H1 (cell line): ENCODE results near the gene CFAP74. TPM values are rescaled to one million over a fixed set of nuclear protein-coding genes. Genes with fewer than 3 reads are reported as not detected.

Source experiments
- CTCF ChIA-PET: fragments of 300-600 bp; sonication (Branson Sonifier 250); formaldehyde crosslinking; loops from one replicate; lab custom pipeline; 2021; ENCODE audit not compliant: partially characterized antibody; lab: Charles Lee
- POLR2A ChIA-PET: fragments of 300-600 bp; sonication (Branson Sonifier 250); formaldehyde crosslinking; loops from one replicate; lab custom pipeline; 2021; ENCODE audit warnings: inconsistent platforms; ENCODE audit not compliant: partially characterized antibody; lab: Charles Lee
- DNase-seq, 2 experiments: peaks; one replicate each; pipeline versions ENCODE4 v3.0.0 to v3.0.0-alpha.2; 2010 to 2022; ENCODE audit warnings: low spot score in 2 of 2, low read depth in 1 of 2, mixed read lengths in 1 of 2
- FAIRE-seq: peaks from 2 replicates; lab custom pipeline; 2011; peaks lifted over from hg19 to GRCh38; lab: Jason Lieb, UNC
- H2AFZ ChIP-seq: 2 replicates; pipeline ENCODE4 v1.8.1; 2012; ENCODE audit warnings: low read length, inconsistent platforms
- H2AK5ac ChIP-seq: 2 replicates; pipeline ENCODE4 v1.6.1; 2013; ENCODE audit warnings: low read depth, low read length
- H2BK120ac ChIP-seq: replicated peaks from 2 replicates; pipeline ENCODE3; 2013; ENCODE audit warnings: low read depth, low read length, inconsistent platforms
- H2BK12ac ChIP-seq: 2 replicates; pipeline ENCODE4 v1.6.1; 2013; ENCODE audit warnings: low read depth, low read length
- H2BK15ac ChIP-seq: 2 replicates; pipeline ENCODE4 v1.6.1; 2013; ENCODE audit warnings: low read length
- H2BK20ac ChIP-seq: 2 replicates; pipeline ENCODE4 v1.6.1; 2013; ENCODE audit warnings: low read length
- H2BK5ac ChIP-seq: 2 replicates; pipeline ENCODE4 v1.6.1; 2013; ENCODE audit warnings: low read depth, low read length
- H3K14ac ChIP-seq: 2 replicates; pipeline ENCODE4 v1.6.1; 2013; ENCODE audit warnings: inconsistent platforms; ENCODE audit not compliant: insufficient read length
- H3K18ac ChIP-seq: 2 replicates; pipeline ENCODE4 v1.6.1; 2013; ENCODE audit warnings: low read length; ENCODE audit errors: extremely low read depth
- H3K23ac ChIP-seq: 2 replicates; pipeline ENCODE4 v1.6.1; 2013; ENCODE audit warnings: inconsistent platforms; ENCODE audit not compliant: insufficient read length
- H3K23me2 ChIP-seq: 2 replicates; pipeline ENCODE4 v1.6.1; 2013; ENCODE audit warnings: low read depth, low read length
- H3K27ac ChIP-seq: 2 replicates; pipeline ENCODE4 v1.6.1; 2011; ENCODE audit warnings: low read depth, low read length, inconsistent platforms
- H3K27me3 ChIP-seq, 4 experiments: replicated peaks in 1 of 4; 1 replicate in 1 of 4; 2 replicates in 3 of 4; pipeline versions ENCODE4 v1.6.1 to v1.8.1; 2011 to 2013; ENCODE audit warnings: low read length in 3 of 4, mild to moderate bottlenecking in 3 of 4, inconsistent platforms in 2 of 4, mixed read lengths in 2 of 4, moderate library complexity in 1 of 4; ENCODE audit not compliant: control insufficient read depth in 3 of 4, insufficient read depth in 3 of 4; ENCODE audit errors: extremely low read depth in 1 of 4
- H3K36me3 ChIP-seq, 4 experiments: 2 replicates each; pipeline versions ENCODE4 v1.6.1 to v1.8.1; 2011 to 2013; ENCODE audit warnings: mild to moderate bottlenecking in 4 of 4, low read length in 3 of 4, moderate library complexity in 2 of 4, control low read depth in 1 of 4, inconsistent platforms in 1 of 4; ENCODE audit not compliant: insufficient read depth in 4 of 4, control insufficient read depth in 2 of 4
- H3K4ac ChIP-seq: replicated peaks from 2 replicates; pipeline ENCODE3; 2013; ENCODE audit warnings: low read length, low read depth, mixed read lengths, inconsistent platforms; ENCODE audit not compliant: insufficient read length
- H3K4me1 ChIP-seq, 4 experiments: replicated peaks in 1 of 4; 1 replicate in 1 of 4; 2 replicates in 3 of 4; pipeline versions ENCODE4 v1.6.1 to v1.8.1; 2011 to 2013; ENCODE audit warnings: low read length in 3 of 4, inconsistent platforms in 2 of 4, mixed read lengths in 1 of 4; ENCODE audit not compliant: insufficient read depth in 4 of 4, control insufficient read depth in 3 of 4
- H3K4me2 ChIP-seq, 2 experiments: 2 replicates each; pipeline versions ENCODE4 v1.6.1 to v1.8.1; 2011 to 2013; ENCODE audit warnings: low read depth in 2 of 2, low read length in 2 of 2, control low read depth in 1 of 2, inconsistent platforms in 1 of 2, mild to moderate bottlenecking in 1 of 2; ENCODE audit not compliant: insufficient read depth in 1 of 2
- H3K4me3 ChIP-seq, 4 experiments: fragments of 200-600, 300-600 bp in 1 of 4; sonication (generic), shearing (Covaris generic), sonication (Bioruptor Twin) in 1 of 4; 2 replicates each; pipeline versions ENCODE4 v1.5.1 to v1.8.1; 2011 to 2016; ENCODE audit warnings: low read length in 4 of 4, low read depth in 3 of 4, control low read depth in 2 of 4, inconsistent platforms in 2 of 4, mild to moderate bottlenecking in 2 of 4, mixed read lengths in 1 of 4, moderate library complexity in 1 of 4; ENCODE audit not compliant: insufficient read depth in 2 of 4; ENCODE audit errors: extremely low read depth in 1 of 4
- H3K56ac ChIP-seq: replicated peaks from 2 replicates; pipeline ENCODE3; 2013; ENCODE audit warnings: low read depth, mild to moderate bottlenecking, mixed read lengths, low read length, inconsistent platforms; ENCODE audit not compliant: insufficient read length
- H3K79me1 ChIP-seq: 2 replicates; pipeline ENCODE4 v1.6.1; 2013; ENCODE audit warnings: low read depth, low read length, control low read depth
- H3K79me2 ChIP-seq, 2 experiments: 2 replicates each; pipeline versions ENCODE4 v1.6.1 to v1.8.1; 2012 to 2013; ENCODE audit warnings: low read length in 2 of 2, mild to moderate bottlenecking in 2 of 2, inconsistent platforms in 1 of 2; ENCODE audit not compliant: insufficient read depth in 2 of 2, control insufficient read depth in 1 of 2
- H3K9ac ChIP-seq, 4 experiments: replicated peaks in 1 of 4; 1 replicate in 1 of 4; 2 replicates in 3 of 4; pipeline versions ENCODE4 v1.6.1 to v1.8.1; 2011 to 2013; ENCODE audit warnings: low read depth in 3 of 4, low read length in 3 of 4, control low read depth in 2 of 4, mild to moderate bottlenecking in 2 of 4, moderate library complexity in 2 of 4, inconsistent platforms in 1 of 4; ENCODE audit errors: extremely low read depth in 1 of 4
- H3K9me3 ChIP-seq, 2 experiments: 2 replicates each; pipeline versions ENCODE4 v1.6.1 to v1.8.1; 2012 to 2013; ENCODE audit warnings: mild to moderate bottlenecking in 2 of 2, moderate library complexity in 2 of 2, control low read depth in 1 of 2, inconsistent platforms in 1 of 2, low read depth in 1 of 2, low read length in 1 of 2, mixed read lengths in 1 of 2; ENCODE audit not compliant: insufficient read depth in 2 of 2
- H4K20me1 ChIP-seq, 2 experiments: replicated peaks in 1 of 2; 2 replicates each; pipeline versions ENCODE3 to v1.8.1; 2011 to 2013; ENCODE audit warnings: inconsistent platforms in 2 of 2, low read length in 2 of 2, mild to moderate bottlenecking in 1 of 2; ENCODE audit not compliant: insufficient read depth in 2 of 2, control insufficient read depth in 1 of 2
- H4K5ac ChIP-seq: 2 replicates; pipeline ENCODE4 v1.6.1; 2013; ENCODE audit warnings: low read length, low read depth, mixed read lengths, inconsistent platforms; ENCODE audit not compliant: insufficient read length
- H4K8ac ChIP-seq: 2 replicates; pipeline ENCODE4 v1.8.0; 2013; ENCODE audit warnings: mild to moderate bottlenecking, moderate library complexity, low read length, inconsistent platforms; ENCODE audit not compliant: insufficient read depth; ENCODE audit errors: extremely low read depth
- H4K91ac ChIP-seq: replicated peaks from 2 replicates; pipeline ENCODE3; 2013; ENCODE audit warnings: low read length, mixed read lengths, inconsistent platforms; ENCODE audit not compliant: insufficient read length
- CBX8 ChIP-seq: fragments of 300-800, 300-1000 bp; sonication (generic); IDR thresholded peaks from 2 replicates; pipeline ENCODE4 v1.7.1; 2016; ENCODE audit warnings: low read depth, low read length, borderline replicate concordance
- EP300 ChIP-seq, 2 experiments: IDR thresholded peaks; 1 replicate in 1 of 2; 2 replicates in 1 of 2; pipeline ENCODE4 v1.6.1; 2011 to 2012; ENCODE audit warnings: low read depth in 2 of 2, low read length in 2 of 2, mild to moderate bottlenecking in 2 of 2, borderline replicate concordance in 1 of 2, inconsistent platforms in 1 of 2, moderate library complexity in 1 of 2
- GTF2F1 ChIP-seq: IDR thresholded peaks from 2 replicates; pipeline ENCODE4 v1.6.1; 2012; ENCODE audit warnings: low read depth, low read length, improper control_type of control experiment, borderline replicate concordance
- JUN ChIP-seq: IDR thresholded peaks from 2 replicates; pipeline ENCODE4 v1.6.1; 2011; ENCODE audit warnings: low read depth, mild to moderate bottlenecking, improper control_type of control experiment, low read length
- JUND ChIP-seq: IDR thresholded peaks from 2 replicates; pipeline ENCODE4 v1.6.1; 2011; ENCODE audit warnings: mild to moderate bottlenecking, improper control_type of control experiment, low read length
- RNF2 ChIP-seq: fragments of 200-900, 300-1000 bp; sonication (generic); IDR thresholded peaks from 2 replicates; pipeline ENCODE4 v1.7.1; 2016; ENCODE audit warnings: borderline replicate concordance, low read depth, mild to moderate bottlenecking, antibody characterized with exemption, low read length; ENCODE audit not compliant: poor library complexity, severe bottlenecking; ENCODE audit errors: missing control alignments
- SP2 ChIP-seq: IDR thresholded peaks from 2 replicates; pipeline ENCODE4 v1.6.1; 2012; ENCODE audit warnings: mild to moderate bottlenecking, low read length, inconsistent platforms
- TCF12 ChIP-seq: IDR thresholded peaks from 2 replicates; pipeline ENCODE4 v1.6.1; 2011; ENCODE audit warnings: low read depth, mild to moderate bottlenecking, low read length
- ZNF274 ChIP-seq: IDR thresholded peaks from 2 replicates; pipeline ENCODE4 v1.7.0; 2012; ENCODE audit warnings: low read length, borderline replicate concordance; ENCODE audit errors: extremely low read depth
- WGBS, 2 experiments: shearing (Covaris generic) in 1 of 2; methylation state at CpG; one replicate each; pipeline versions ENCODE4 v1.1.6 to v1.1.7; 2013 to 2015; ENCODE audit warnings: low lambda C conversion rate in 2 of 2, mixed read lengths in 2 of 2, inconsistent platforms in 1 of 2, low coverage in 1 of 2, missing lambda C conversion rate in 1 of 2; ENCODE audit not compliant: insufficient replicate concordance in 2 of 2, insufficient coverage in 1 of 2, insufficient read length in 1 of 2; ENCODE audit errors: extremely low coverage in 1 of 2, missing lambda C conversion rate in 1 of 2; 5-methylcytosine and 5-hydroxymethylcytosine counted together
- polyA plus RNA-seq, 7 experiments: library from polyadenylated mRNA; depleted of rRNA in 3 of 7; stranded (reverse) in 5 of 7; unstranded in 2 of 7; fragments of >200 nt in 5 of 7; fragments of 200-250 nt in 2 of 7; gene quantifications; 1 replicate in 5 of 7; 2 replicates in 1 of 7; 4 replicates in 1 of 7; pipeline versions ENCODE4 v1.2.1 to v1.2.3, GENCODE V29; 2011 to 2013; ENCODE audit warnings: missing spikeins in 2 of 7, mixed read lengths in 2 of 7
- total RNA-seq: library from RNA; stranded (reverse); fragmentation: NEBNext Ultra II Directional; extraction: Animal tissue kit (Norgen Biotek cat#: 25700); gene quantifications from 2 replicates; pipeline ENCODE4 v1.2.1, GENCODE V29; 2021

The CFAP74 gene
- total and polyA plus RNA-seq, 2 of the 8 experiments (the other 6 are each of a cell fraction or from before 2014, with no cell fraction given) = 0.09 to 0.20 TPM

GRCh38 chr1:2036287-2036686 lies 32.7 kb upstream of the CFAP74 start:
- Histone ChIP-seq H2AFZ (no peak overlapping the region), H3K4me1 (peaks cover 0 to 10% (median 4%) of the 10 kb centered on the region in 4 experiments; a peak in 3 of 7 replicates), H3K23me2 (no peaks in the 10 kb centered on the region), H3K23ac (no peak overlapping the region), H3K14ac (no peak overlapping the region), H4K20me1 (no peaks in the 10 kb centered on the region), H3K79me2 (no peaks in the 10 kb centered on the region), H3K4me3 (no peak overlapping the region), H2BK15ac (no peak overlapping the region), H4K5ac (no peak overlapping the region), H3K79me1 (no peaks in the 10 kb centered on the region), H2BK12ac (no peak overlapping the region), H3K27me3 (no peaks in the 10 kb centered on the region), H3K18ac (no peak overlapping the region), H3K4me2 (no peak overlapping the region), H3K9me3 (no peaks in the 10 kb centered on the region), H4K91ac (no peak overlapping the region), H3K36me3 (no peaks in the 10 kb centered on the region), H2BK20ac (no peak overlapping the region), H3K27ac (no peak overlapping the region), H2BK5ac (no peak overlapping the region), H2BK120ac (no peak overlapping the region), H2AK5ac (no peak overlapping the region; the same call in 1 of the 2 replicates), H4K8ac (no peak overlapping the region; the same call in 1 of the 2 replicates), H3K4ac (no peak overlapping the region), H3K9ac (no peak overlapping the region), H3K56ac (no peak overlapping the region)
- ChIA-PET CTCF (interaction anchor here (1.1 to 8.8 kb wide), 3 partner anchors 9 to 75 kb away, joined by 3 to 92 read pairs (median 5); no protein-coding TSS in a partner anchor), POLR2A (no interaction called here)
- FAIRE-seq (no peak), DNase-seq (no peak)
- WGBS, 2 experiments = 93% methylated on average over 15 of the region's 15 CpGs; no CpG with 5 or more reads in 1 of the 2 experiments
- no peak for TF ChIP-seq GTF2F1
- TF ChIP-seq CBX8 = no peak
- no peak for TF ChIP-seq JUN
- no peak for TF ChIP-seq SP2
- TF ChIP-seq TCF12 = no peak
- no peak for TF ChIP-seq RNF2
- no peak for TF ChIP-seq ZNF274
- TF ChIP-seq JUND = no peak
- no peak for TF ChIP-seq EP300 (IDR thresholded peaks at IDR 0.05; ENCODE audit: borderline replicate concordance in 1 of 2, low read depth in 2 of 2, low read length in 2 of 2)
